ENCODE results near the gene NKAIN4. TPM values are rescaled to one million over a fixed set of nuclear protein-coding genes. Genes with fewer than 3 reads are reported as not detected.

The NKAIN4 gene
- total RNA-seq, 4 donors from 2014 or later = 40.9 TPM; not detected in 3

GRCh38 chr20:63284981-63285524 lies 30.8 kb upstream of the NKAIN4 start:
- no peak overlapping the region for H3K27ac ChIP-seq
- intact Hi-C loops (cut with DNase I; ENCODE audit: low total_unique reads) = no loop called here
- no peaks in the 10 kb centered on the region for H3K9me3 ChIP-seq
- no peak overlapping the region for H3K4me3 ChIP-seq
- TF ChIP-seq POLR2A (IDR thresholded peaks at IDR 0.05) (no peak), CTCF (IDR thresholded peaks at IDR 0.05) (no peak)
- H3K36me3 ChIP-seq = no peaks in the 10 kb centered on the region
- H3K4me1 ChIP-seq = no peaks in the 10 kb centered on the region
- H3K27me3 ChIP-seq = no peaks in the 10 kb centered on the region
- no peak for DNase-seq

GRCh38 chr20:63284544-63284949 lies 30.3 kb upstream of the NKAIN4 start:
- no peak overlapping the region for H3K4me3 ChIP-seq
- TF ChIP-seq POLR2A (IDR thresholded peaks at IDR 0.05) = no peak
- no peak for TF ChIP-seq CTCF (IDR thresholded peaks at IDR 0.05)
- no peaks in the 10 kb centered on the region for H3K4me1 ChIP-seq
- no peak overlapping the region for H3K27ac ChIP-seq
- H3K27me3 ChIP-seq = no peaks in the 10 kb centered on the region
- intact Hi-C loops (cut with DNase I; ENCODE audit: low total_unique reads) = no loop called here
- no peaks in the 10 kb centered on the region for H3K36me3 ChIP-seq
- no peak for DNase-seq
- no peaks in the 10 kb centered on the region for H3K9me3 ChIP-seq

GRCh38 chr20:63284083-63284440 lies 29.8 kb upstream of the NKAIN4 start:
- no peak for DNase-seq
- no peaks in the 10 kb centered on the region for H3K36me3 ChIP-seq
- H3K27me3 ChIP-seq = no peaks in the 10 kb centered on the region

GRCh38 chr20:63283397-63284082 lies 29.3 kb upstream of the NKAIN4 start:
- DNase-seq = no peak
- no peak overlapping the region for H3K4me3 ChIP-seq
- no peak for TF ChIP-seq POLR2A (IDR thresholded peaks at IDR 0.05)
- no peak for TF ChIP-seq CTCF (IDR thresholded peaks at IDR 0.05)
- intact Hi-C loops (cut with DNase I; ENCODE audit: low total_unique reads) = no loop called here
- no peaks in the 10 kb centered on the region for H3K4me1 ChIP-seq
- H3K27ac ChIP-seq = no peak overlapping the region
- H3K9me3 ChIP-seq = no peaks in the 10 kb centered on the region
- no peaks in the 10 kb centered on the region for H3K36me3 ChIP-seq
- no peaks in the 10 kb centered on the region for H3K27me3 ChIP-seq

More at GRCh38 chr20:63284083-63284440, 29.8 kb upstream of the NKAIN4 start:
- H3K4me1 ChIP-seq = no peaks in the 10 kb centered on the region
- intact Hi-C loops (cut with DNase I; ENCODE audit: low total_unique reads) = no loop called here
- H3K9me3 ChIP-seq = no peaks in the 10 kb centered on the region
- TF ChIP-seq CTCF (IDR thresholded peaks at IDR 0.05) = no peak
- TF ChIP-seq POLR2A (IDR thresholded peaks at IDR 0.05) = no peak
- H3K4me3 ChIP-seq = no peak overlapping the region
- H3K27ac ChIP-seq = no peak overlapping the region

- intact Hi-C loops (cut with DNase I; ENCODE audit: low total_unique reads) = no loop called here
Observed at GRCh38 chr20:63282946-63283345, 28.7 kb upstream of the NKAIN4 start.

More at GRCh38 chr20:63282946-63283345, 28.7 kb upstream of the NKAIN4 start:
- H3K27ac ChIP-seq = no peak overlapping the region
- TF ChIP-seq CTCF (IDR thresholded peaks at IDR 0.05) (no peak), POLR2A (IDR thresholded peaks at IDR 0.05) (no peak)
- DNase-seq = no peak
- no peaks in the 10 kb centered on the region for H3K4me1 ChIP-seq
- no peaks in the 10 kb centered on the region for H3K36me3 ChIP-seq
- H3K4me3 ChIP-seq = no peak overlapping the region
- H3K9me3 ChIP-seq = no peaks in the 10 kb centered on the region
- no peaks in the 10 kb centered on the region for H3K27me3 ChIP-seq
